Uterus (tissue), 2 donors: ENCODE measurements around the gene CD200R1L.

ENCODE experiments used
- POLR2A ChIP-seq, 2 donors: fragments of 450-650 bp; IDR thresholded peaks; one replicate each; pipeline ENCODE4 v1.6.1; 2016; ENCODE audit warnings: antibody characterized with exemption in 2 of 2, mild to moderate bottlenecking in 1 of 2, moderate library complexity in 1 of 2
- TF ChIP-seq, protein P1 (sequence below), 4 experiments: fragments of 200-600 bp in 2 of 4; fragments of 450-650 bp in 2 of 4; sonication (generic) in 2 of 4; IDR thresholded peaks; one replicate each; pipeline ENCODE4 v1.5.1; 2016 to 2019; ENCODE audit warnings: antibody characterized with exemption in 4 of 4, mild to moderate bottlenecking in 2 of 4, moderate library complexity in 1 of 4

- TF ChIP-seq, protein P1, sequence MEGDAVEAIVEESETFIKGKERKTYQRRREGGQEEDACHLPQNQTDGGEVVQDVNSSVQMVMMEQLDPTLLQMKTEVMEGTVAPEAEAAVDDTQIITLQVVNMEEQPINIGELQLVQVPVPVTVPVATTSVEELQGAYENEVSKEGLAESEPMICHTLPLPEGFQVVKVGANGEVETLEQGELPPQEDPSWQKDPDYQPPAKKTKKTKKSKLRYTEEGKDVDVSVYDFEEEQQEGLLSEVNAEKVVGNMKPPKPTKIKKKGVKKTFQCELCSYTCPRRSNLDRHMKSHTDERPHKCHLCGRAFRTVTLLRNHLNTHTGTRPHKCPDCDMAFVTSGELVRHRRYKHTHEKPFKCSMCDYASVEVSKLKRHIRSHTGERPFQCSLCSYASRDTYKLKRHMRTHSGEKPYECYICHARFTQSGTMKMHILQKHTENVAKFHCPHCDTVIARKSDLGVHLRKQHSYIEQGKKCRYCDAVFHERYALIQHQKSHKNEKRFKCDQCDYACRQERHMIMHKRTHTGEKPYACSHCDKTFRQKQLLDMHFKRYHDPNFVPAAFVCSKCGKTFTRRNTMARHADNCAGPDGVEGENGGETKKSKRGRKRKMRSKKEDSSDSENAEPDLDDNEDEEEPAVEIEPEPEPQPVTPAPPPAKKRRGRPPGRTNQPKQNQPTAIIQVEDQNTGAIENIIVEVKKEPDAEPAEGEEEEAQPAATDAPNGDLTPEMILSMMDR (IDR thresholded peaks at IDR 0.05) = no peak
- no peak for TF ChIP-seq POLR2A (IDR thresholded peaks at IDR 0.05)
Measured at GRCh38 chr3:112881891-112882290, 35.2 kb upstream of the CD200R1L start.
